ENCODE measurements around the gene CXCL13. TPM values are rescaled to one million over a fixed set of nuclear protein-coding genes. Genes with fewer than 3 reads are reported as not detected.

The CXCL13 gene
- total RNA-seq, 1 donor: not detected

GRCh38 chr4:77601614-77602187, 3.9 kb upstream of the CXCL13 start:
- no peak for DNase-seq (ENCODE audit: low read depth)
- TF ChIP-seq, protein P1, sequence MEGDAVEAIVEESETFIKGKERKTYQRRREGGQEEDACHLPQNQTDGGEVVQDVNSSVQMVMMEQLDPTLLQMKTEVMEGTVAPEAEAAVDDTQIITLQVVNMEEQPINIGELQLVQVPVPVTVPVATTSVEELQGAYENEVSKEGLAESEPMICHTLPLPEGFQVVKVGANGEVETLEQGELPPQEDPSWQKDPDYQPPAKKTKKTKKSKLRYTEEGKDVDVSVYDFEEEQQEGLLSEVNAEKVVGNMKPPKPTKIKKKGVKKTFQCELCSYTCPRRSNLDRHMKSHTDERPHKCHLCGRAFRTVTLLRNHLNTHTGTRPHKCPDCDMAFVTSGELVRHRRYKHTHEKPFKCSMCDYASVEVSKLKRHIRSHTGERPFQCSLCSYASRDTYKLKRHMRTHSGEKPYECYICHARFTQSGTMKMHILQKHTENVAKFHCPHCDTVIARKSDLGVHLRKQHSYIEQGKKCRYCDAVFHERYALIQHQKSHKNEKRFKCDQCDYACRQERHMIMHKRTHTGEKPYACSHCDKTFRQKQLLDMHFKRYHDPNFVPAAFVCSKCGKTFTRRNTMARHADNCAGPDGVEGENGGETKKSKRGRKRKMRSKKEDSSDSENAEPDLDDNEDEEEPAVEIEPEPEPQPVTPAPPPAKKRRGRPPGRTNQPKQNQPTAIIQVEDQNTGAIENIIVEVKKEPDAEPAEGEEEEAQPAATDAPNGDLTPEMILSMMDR (IDR thresholded peaks at IDR 0.05; ENCODE audit: insufficient read depth, low read length): no peak
- H3K4me3 ChIP-seq (ENCODE audit: low read depth, low read length): no peak overlapping the region

DNA sequence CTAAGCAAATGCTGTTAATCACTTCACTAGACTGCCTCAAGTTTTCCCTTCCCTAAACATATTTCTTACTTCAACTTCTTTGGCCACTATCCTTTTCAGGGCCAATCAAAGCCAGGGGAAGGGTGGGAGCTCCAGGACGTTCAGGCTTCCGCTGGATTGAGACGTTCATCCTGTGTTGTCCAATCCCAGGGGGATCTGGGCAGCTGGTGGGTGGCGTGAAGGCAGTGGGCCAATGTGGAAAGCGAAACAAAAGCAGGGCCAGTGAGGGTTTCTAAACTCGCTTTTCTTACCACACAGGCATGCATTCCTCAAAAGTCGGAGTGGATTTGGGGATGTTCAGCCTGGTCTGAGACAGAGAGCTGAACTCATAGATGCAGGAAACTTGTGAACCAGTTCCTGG, 7.6 kb downstream of the CXCL13 start:
- DNase-seq (ENCODE audit: low read depth): no peak
- no peak overlapping the region for H3K4me3 ChIP-seq (ENCODE audit: low read depth, low read length)
- TF ChIP-seq, protein P1 (IDR thresholded peaks at IDR 0.05; ENCODE audit: insufficient read depth, low read length): no peak

DNA sequence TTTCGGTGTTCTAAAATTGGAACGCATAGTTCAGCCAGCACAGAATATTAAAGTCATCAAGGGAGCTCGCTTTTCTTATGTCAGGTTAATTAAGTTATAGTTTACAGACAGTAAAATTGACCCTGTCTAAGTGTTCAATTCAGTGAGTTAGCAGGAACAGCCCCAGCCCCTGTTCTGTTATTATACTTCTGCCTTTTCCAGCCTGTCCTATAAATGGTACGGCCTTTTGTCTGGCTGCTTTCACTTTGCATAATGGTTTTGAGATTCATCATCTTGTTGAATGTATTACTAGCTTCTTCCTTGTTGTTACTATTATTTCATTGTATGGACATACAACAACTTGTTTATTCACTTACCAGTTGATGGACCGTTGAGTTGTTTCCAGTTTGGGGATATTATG, 9.5 kb downstream of the CXCL13 start:
- no peak overlapping the region for H3K4me3 ChIP-seq (ENCODE audit: low read depth, low read length)
- TF ChIP-seq, protein P1 (IDR thresholded peaks at IDR 0.05; ENCODE audit: insufficient read depth, low read length): no peak
- DNase-seq (ENCODE audit: low read depth): no peak

DNA sequence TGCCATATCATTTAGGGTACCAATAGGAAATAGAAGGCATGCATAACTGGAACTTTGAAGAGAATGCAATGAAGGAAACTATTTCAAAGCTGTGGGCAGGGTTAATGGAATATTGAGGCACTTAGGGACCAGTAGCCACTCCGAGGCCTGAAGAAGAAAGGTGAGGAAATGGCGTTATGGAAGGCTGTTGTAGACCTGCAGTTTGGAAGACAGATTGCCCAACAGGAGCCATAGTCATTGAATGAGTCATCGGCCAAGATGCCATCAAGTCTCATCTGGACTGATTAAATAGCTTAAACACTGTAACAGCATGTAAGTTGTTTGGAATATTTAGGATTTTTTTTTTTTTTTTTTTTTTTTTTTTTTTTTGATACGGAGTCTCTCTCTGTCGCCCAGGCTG, 11.6 kb downstream of the CXCL13 start:
- DNase-seq (ENCODE audit: low read depth): no peak
- H3K4me3 ChIP-seq (ENCODE audit: low read depth, low read length): no peak overlapping the region
- TF ChIP-seq, protein P1 (IDR thresholded peaks at IDR 0.05; ENCODE audit: insufficient read depth, low read length): no peak

DNA sequence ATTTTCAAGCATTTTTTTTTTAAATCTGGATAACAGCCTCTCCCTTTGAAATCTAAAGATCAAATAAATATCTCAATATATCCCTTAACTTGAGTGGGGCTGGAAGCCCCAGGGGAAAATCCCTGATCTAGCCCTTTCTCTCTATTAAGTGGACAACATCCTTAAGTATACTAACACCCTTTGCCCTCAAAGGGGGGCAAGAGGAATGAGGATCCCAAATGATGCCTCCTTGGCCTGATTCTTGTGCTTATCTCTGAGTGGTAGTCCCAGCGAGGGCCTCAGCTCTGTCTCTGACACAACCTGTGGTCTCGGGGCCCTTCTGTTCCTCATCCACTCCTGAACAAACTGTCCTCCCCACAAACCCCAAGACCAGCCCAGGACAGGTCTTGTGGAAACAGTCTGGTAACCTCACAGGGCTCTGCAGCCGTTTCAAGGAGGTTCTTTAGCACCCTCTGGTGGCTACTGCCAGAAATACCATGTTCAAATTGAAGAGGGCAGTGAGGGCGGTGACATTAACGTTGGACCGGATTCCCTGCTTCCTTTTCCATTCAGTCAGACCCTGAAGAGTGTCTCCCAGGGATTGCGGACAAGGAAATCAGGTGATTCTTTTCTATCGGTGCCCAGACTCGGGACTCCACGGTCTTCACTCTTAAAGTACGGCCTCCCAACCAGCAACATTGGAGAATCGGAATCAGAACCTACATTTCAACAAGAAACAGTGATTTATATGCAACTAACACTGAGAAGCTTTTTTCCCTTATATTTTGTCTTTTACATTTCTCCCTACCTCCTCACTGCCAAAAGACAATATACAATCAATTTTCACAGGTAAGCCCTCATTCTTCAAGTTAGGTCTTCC, 13.0 kb downstream of the CXCL13 start:
- TF ChIP-seq, protein P1 (IDR thresholded peaks at IDR 0.05; ENCODE audit: insufficient read depth, low read length): peak; percentile 85
- H3K4me3 ChIP-seq (ENCODE audit: low read depth, low read length): no peak overlapping the region
- peak; percentile 79 for DNase-seq (ENCODE audit: low read depth)

DNA sequence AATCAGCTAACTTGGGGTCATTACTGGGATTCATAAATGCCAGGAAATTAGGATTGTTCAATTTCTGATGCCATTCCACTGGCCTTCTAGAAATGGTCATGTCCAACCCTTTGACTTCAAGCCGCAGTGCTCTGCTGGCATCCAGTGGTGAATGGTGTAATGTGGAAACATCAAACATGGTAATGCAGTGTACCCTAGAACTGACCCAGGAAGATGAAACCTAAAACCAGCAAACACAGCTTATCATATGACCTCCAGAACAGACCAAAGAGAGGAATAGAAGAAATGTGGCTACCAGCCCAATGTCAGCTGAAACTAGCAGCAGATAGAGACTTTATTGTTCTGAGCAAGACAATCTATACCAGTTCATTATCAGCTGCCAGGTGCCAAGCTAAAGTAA, 13.8 kb downstream of the CXCL13 start:
- TF ChIP-seq, protein P1 (IDR thresholded peaks at IDR 0.05; ENCODE audit: insufficient read depth, low read length): no peak
- no peak for DNase-seq (ENCODE audit: low read depth)
- no peak overlapping the region for H3K4me3 ChIP-seq (ENCODE audit: low read depth, low read length)
